WTC11 (cell line): Measurements from ENCODE around the gene CHST11.

Experiments
- ESRRA ChIP-seq: sonication (generic); formaldehyde crosslinking; IDR thresholded peaks from 2 replicates; pipeline ENCODE4 v1.8.1; 2022; ENCODE audit warnings: mild to moderate bottlenecking, missing genetic modification reagents, borderline replicate concordance
- GTF2I ChIP-seq: fragments of 250-450 bp; sonication (Bioruptor Pico); conservative IDR thresholded peaks from 2 replicates; pipeline ENCODE4 v1.4.0; 2021; ENCODE audit warnings: mild to moderate bottlenecking
- IRF2 ChIP-seq: sonication (generic); formaldehyde crosslinking; IDR thresholded peaks from 2 replicates; pipeline ENCODE4 v1.8.0; 2022; ENCODE audit warnings: low read depth, missing genetic modification reagents, borderline replicate concordance
- NFE2L1 ChIP-seq: sonication (generic); formaldehyde crosslinking; IDR thresholded peaks from 2 replicates; pipeline ENCODE4 v1.8.1; 2023; ENCODE audit warnings: missing genetic modification reagents
- TEAD4 ChIP-seq: sonication (generic); formaldehyde crosslinking; IDR thresholded peaks from 2 replicates; pipeline ENCODE4 v1.8.0; 2022; ENCODE audit warnings: mild to moderate bottlenecking, missing genetic modification reagents
- ZNF219 ChIP-seq: sonication (generic); formaldehyde crosslinking; IDR thresholded peaks from 2 replicates; pipeline ENCODE4 v1.8.0; 2023; ENCODE audit warnings: missing genetic modification reagents, mild to moderate bottlenecking, borderline replicate concordance
- ZNF423 ChIP-seq: fragments of 250-450 bp; sonication (Bioruptor Pico); IDR thresholded peaks from 2 replicates; pipeline ENCODE4 v2.1.2; 2022; ENCODE audit warnings: mild to moderate bottlenecking, moderate library complexity
- TF ChIP-seq, protein P1 (sequence below): fragments of 200-600 bp; IDR thresholded peaks from 2 replicates; pipeline ENCODE4 v1.8.0; 2022; ENCODE audit warnings: antibody characterized with exemption
- TF ChIP-seq, protein P2 (sequence below): sonication (generic); formaldehyde crosslinking; conservative IDR thresholded peaks from 2 replicates; pipeline ENCODE4 v1.8.1; 2022; ENCODE audit warnings: mild to moderate bottlenecking, missing genetic modification reagents
- TF ChIP-seq, protein P3 (sequence below): fragments of 250-450 bp; sonication (Bioruptor Pico); IDR thresholded peaks from 2 replicates; pipeline ENCODE4 v2.1.2; 2022; ENCODE audit warnings: mild to moderate bottlenecking, moderate library complexity
- TF ChIP-seq, protein P4 (sequence below): sonication (generic); formaldehyde crosslinking; IDR thresholded peaks from 2 replicates; pipeline ENCODE4 v1.8.1; 2023; ENCODE audit warnings: mild to moderate bottlenecking, missing genetic modification reagents, moderate library complexity
- TF ChIP-seq, protein P5 (sequence below): sonication (generic); formaldehyde crosslinking; IDR thresholded peaks from 2 replicates; pipeline ENCODE4 v1.8.0; 2022; ENCODE audit warnings: mild to moderate bottlenecking, missing genetic modification reagents
- TF ChIP-seq, protein P6 (sequence below): sonication (generic); formaldehyde crosslinking; IDR thresholded peaks from 2 replicates; pipeline ENCODE4 v1.8.1; 2023; ENCODE audit warnings: mild to moderate bottlenecking, moderate library complexity, missing genetic modification reagents

DNA sequence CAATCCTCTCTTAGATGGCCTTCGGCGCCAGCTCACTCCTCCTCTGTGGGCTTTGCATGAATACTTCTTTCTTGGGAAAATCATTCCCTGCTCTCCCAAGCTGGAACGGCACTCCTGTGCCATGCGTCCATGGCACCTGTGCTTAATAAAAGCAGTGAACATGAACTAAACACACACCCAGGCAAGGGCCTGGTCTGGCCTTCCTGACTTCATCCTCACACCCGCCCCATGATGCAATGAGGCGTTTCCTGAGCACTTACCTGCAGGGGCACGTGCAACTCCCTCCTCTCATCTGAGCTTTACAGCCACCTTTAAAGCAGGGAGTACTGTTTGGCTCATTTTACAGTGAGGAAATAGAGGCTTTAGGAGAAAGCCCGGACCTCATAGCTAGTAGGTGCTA lies 281.6 kb downstream of the CHST11 start:
- TF ChIP-seq, protein P1, sequence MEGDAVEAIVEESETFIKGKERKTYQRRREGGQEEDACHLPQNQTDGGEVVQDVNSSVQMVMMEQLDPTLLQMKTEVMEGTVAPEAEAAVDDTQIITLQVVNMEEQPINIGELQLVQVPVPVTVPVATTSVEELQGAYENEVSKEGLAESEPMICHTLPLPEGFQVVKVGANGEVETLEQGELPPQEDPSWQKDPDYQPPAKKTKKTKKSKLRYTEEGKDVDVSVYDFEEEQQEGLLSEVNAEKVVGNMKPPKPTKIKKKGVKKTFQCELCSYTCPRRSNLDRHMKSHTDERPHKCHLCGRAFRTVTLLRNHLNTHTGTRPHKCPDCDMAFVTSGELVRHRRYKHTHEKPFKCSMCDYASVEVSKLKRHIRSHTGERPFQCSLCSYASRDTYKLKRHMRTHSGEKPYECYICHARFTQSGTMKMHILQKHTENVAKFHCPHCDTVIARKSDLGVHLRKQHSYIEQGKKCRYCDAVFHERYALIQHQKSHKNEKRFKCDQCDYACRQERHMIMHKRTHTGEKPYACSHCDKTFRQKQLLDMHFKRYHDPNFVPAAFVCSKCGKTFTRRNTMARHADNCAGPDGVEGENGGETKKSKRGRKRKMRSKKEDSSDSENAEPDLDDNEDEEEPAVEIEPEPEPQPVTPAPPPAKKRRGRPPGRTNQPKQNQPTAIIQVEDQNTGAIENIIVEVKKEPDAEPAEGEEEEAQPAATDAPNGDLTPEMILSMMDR = no peak
- TF ChIP-seq, protein P2, sequence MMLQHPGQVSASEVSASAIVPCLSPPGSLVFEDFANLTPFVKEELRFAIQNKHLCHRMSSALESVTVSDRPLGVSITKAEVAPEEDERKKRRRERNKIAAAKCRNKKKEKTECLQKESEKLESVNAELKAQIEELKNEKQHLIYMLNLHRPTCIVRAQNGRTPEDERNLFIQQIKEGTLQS (CRISPR knock-in tag) = no peak
- TF ChIP-seq, protein P3, sequence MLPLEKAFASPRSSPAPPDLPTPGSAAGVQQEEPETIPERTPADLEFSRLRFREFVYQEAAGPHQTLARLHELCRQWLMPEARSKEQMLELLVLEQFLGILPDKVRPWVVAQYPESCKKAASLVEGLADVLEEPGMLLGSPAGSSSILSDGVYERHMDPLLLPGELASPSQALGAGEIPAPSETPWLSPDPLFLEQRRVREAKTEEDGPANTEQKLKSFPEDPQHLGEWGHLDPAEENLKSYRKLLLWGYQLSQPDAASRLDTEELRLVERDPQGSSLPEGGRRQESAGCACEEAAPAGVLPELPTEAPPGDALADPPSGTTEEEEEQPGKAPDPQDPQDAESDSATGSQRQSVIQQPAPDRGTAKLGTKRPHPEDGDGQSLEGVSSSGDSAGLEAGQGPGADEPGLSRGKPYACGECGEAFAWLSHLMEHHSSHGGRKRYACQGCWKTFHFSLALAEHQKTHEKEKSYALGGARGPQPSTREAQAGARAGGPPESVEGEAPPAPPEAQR (CRISPR knock-in tag) = no peak
- no peak for TF ChIP-seq ZNF219 (CRISPR knock-in tag)
- TF ChIP-seq, protein P4, sequence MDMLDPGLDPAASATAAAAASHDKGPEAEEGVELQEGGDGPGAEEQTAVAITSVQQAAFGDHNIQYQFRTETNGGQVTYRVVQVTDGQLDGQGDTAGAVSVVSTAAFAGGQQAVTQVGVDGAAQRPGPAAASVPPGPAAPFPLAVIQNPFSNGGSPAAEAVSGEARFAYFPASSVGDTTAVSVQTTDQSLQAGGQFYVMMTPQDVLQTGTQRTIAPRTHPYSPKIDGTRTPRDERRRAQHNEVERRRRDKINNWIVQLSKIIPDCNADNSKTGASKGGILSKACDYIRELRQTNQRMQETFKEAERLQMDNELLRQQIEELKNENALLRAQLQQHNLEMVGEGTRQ (CRISPR knock-in tag) = no peak
- TF ChIP-seq, protein P5, sequence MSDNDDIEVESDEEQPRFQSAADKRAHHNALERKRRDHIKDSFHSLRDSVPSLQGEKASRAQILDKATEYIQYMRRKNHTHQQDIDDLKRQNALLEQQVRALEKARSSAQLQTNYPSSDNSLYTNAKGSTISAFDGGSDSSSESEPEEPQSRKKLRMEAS = no peak
- no peak for TF ChIP-seq TEAD4
- no peak for TF ChIP-seq IRF2 (CRISPR knock-in tag)
- TF ChIP-seq, protein P6, sequence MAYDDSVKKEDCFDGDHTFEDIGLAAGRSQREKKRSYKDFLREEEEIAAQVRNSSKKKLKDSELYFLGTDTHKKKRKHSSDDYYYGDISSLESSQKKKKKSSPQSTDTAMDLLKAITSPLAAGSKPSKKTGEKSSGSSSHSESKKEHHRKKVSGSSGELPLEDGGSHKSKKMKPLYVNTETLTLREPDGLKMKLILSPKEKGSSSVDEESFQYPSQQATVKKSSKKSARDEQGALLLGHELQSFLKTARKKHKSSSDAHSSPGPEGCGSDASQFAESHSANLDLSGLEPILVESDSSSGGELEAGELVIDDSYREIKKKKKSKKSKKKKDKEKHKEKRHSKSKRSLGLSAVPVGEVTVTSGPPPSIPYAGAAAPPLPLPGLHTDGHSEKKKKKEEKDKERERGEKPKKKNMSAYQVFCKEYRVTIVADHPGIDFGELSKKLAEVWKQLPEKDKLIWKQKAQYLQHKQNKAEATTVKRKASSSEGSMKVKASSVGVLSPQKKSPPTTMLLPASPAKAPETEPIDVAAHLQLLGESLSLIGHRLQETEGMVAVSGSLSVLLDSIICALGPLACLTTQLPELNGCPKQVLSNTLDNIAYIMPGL (CRISPR knock-in tag) = no peak
- TF ChIP-seq NFE2L1 (CRISPR knock-in tag) = no peak
- TF ChIP-seq ESRRA (CRISPR knock-in tag) = no peak
- no peak for TF ChIP-seq ZNF423 (CRISPR knock-in tag)
- TF ChIP-seq GTF2I (CRISPR knock-in tag) = no peak
